Esophagus muscularis mucosa (tissue), 4 donors: ENCODE measurements around the gene FOXN3. TPM values are rescaled to one million over a fixed set of nuclear protein-coding genes. Genes with fewer than 3 reads are reported as not detected.
"Not testable (repeated sequence)": the region's sequence is repeated elsewhere in the genome, so short reads cannot be mapped to it uniquely, and the experiment has no call there.

Source experiments
- DNase-seq: peaks from one replicate; pipeline ENCODE4 v3.0.0-alpha.2; 2017; ENCODE audit errors: extremely low spot score
- H3K27ac ChIP-seq, 4 donors: fragments of 200-600 bp; sonication (generic); replicated peaks in 1 of 4; 1 replicate in 3 of 4; 2 replicates in 1 of 4; pipeline ENCODE4 v1.5.1; 2016 to 2019; ENCODE audit warnings: mild to moderate bottlenecking in 1 of 4
- H3K27me3 ChIP-seq, 4 donors: fragments of 200-600 bp; sonication (generic); one replicate each; pipeline versions ENCODE4 v1.5.1 to v1.6.0; 2016 to 2019
- H3K36me3 ChIP-seq, 4 donors: fragments of 200-600 bp; sonication (generic); one replicate each; pipeline ENCODE4 v1.5.1; 2016 to 2019
- H3K4me1 ChIP-seq, 4 donors: fragments of 200-600 bp; sonication (generic); one replicate each; pipeline ENCODE4 v1.5.1; 2016 to 2019
- H3K4me3 ChIP-seq, 4 donors: fragments of 200-600 bp; sonication (generic); 1 replicate in 2 of 4; 2 replicates in 2 of 4; pipeline ENCODE4 v1.5.1; 2016 to 2019; ENCODE audit warnings: mild to moderate bottlenecking in 4 of 4, moderate library complexity in 1 of 4
- H3K9me3 ChIP-seq, 4 donors: fragments of 200-600 bp; sonication (generic); 1 replicate in 3 of 4; 2 replicates in 1 of 4; pipeline ENCODE4 v1.5.1; 2016 to 2019
- CTCF ChIP-seq, 3 experiments: fragments of 200-600 bp in 2 of 3; fragments of 450-650 bp in 1 of 3; sonication (generic) in 2 of 3; IDR thresholded peaks; one replicate each; pipeline ENCODE4 v1.5.1; 2017 to 2019; ENCODE audit warnings: antibody characterized with exemption in 3 of 3, mild to moderate bottlenecking in 2 of 3, moderate library complexity in 1 of 3
- EP300 ChIP-seq: sonication (generic); formaldehyde crosslinking; IDR thresholded peaks from one replicate; pipeline ENCODE4 v1.6.1; 2017; ENCODE audit warnings: antibody characterized with exemption
- POLR2A ChIP-seq: fragments of 450-650 bp; IDR thresholded peaks from one replicate; pipeline ENCODE4 v1.6.1; 2017; ENCODE audit warnings: antibody characterized with exemption, moderate library complexity, mild to moderate bottlenecking, low read depth
- POLR2AphosphoS5 ChIP-seq, 2 donors: sonication (generic); formaldehyde crosslinking; IDR thresholded peaks; one replicate each; pipeline ENCODE4 v1.6.1; 2017; ENCODE audit warnings: antibody characterized with exemption in 2 of 2
- WGBS: methylation state at CpG from one replicate; pipeline ENCODE4 v1.1.5; 2018; 5-methylcytosine and 5-hydroxymethylcytosine counted together
- intact Hi-C: fragments of 100-400 bp; cut with DNase I; formaldehyde crosslinking; loops from one replicate; pipeline ENCODE4 v1.15.1; 2023
- total RNA-seq, 4 donors: library from RNA; depleted of rRNA; stranded (reverse); fragments of >200 nt; gene quantifications; one replicate each; pipeline versions ENCODE4 v1.1.0 to v1.2.1, GENCODE V29; 2016

Gene FOXN3
- total RNA-seq, 4 donors from 2014 or later, result 114 to 180 (median 145) TPM

- TF ChIP-seq POLR2A, result no peak
- no peak for TF ChIP-seq EP300
- no peak for TF ChIP-seq POLR2AphosphoS5 (IDR thresholded peaks at IDR 0.05)
- TF ChIP-seq CTCF (IDR thresholded peaks at IDR 0.05), result no peak
These were observed 261.5 kb downstream of the FOXN3 start for GRCh38 chr14:89155491-89155890.

GRCh38 chr14:89151693-89152092 lies 265.3 kb downstream of the FOXN3 start:
- intact Hi-C loops, result not testable (repeated sequence)
- WGBS, result 95% methylated on average over 2 of the region's 2 CpGs

More at GRCh38 chr14:89155491-89155890, 261.5 kb downstream of the FOXN3 start:
- Histone ChIP-seq H3K27me3 (no peaks in the 10 kb centered on the region), H3K36me3 (peaks cover 0 to 28% (median 16%) of the 10 kb centered on the region in 4 donors), H3K4me3 (no peak overlapping the region), H3K4me1 (no peaks in the 10 kb centered on the region), H3K27ac (no peak overlapping the region), H3K9me3 (no peaks in the 10 kb centered on the region)
- intact Hi-C loops, result no loop called here
- WGBS, result 91% methylated on average over 5 of the region's 5 CpGs
- no peak for DNase-seq

GRCh38 chr14:89146274-89146673 lies 270.8 kb downstream of the FOXN3 start:
- Histone ChIP-seq H3K27me3 (no peaks in the 10 kb centered on the region), H3K36me3 (no peaks in the 10 kb centered on the region), H3K4me1 (no peaks in the 10 kb centered on the region), H3K4me3 (no peak overlapping the region), H3K27ac (no peak overlapping the region), H3K9me3 (no peaks in the 10 kb centered on the region)
- WGBS, result 78% methylated on average over 7 of the region's 7 CpGs
- DNase-seq, result no peak
- TF ChIP-seq EP300, result no peak
- no peak for TF ChIP-seq POLR2AphosphoS5 (IDR thresholded peaks at IDR 0.05)
- no peak for TF ChIP-seq POLR2A
- no peak for TF ChIP-seq CTCF (IDR thresholded peaks at IDR 0.05)
- intact Hi-C loops, result no loop called here

More at GRCh38 chr14:89151693-89152092, 265.3 kb downstream of the FOXN3 start:
- peaks cover 0 to 14% (median 9%) of the 10 kb centered on the region in 4 donors for H3K36me3 ChIP-seq
- DNase-seq, H3K4me3 ChIP-seq, H3K9me3 ChIP-seq, H3K27me3 ChIP-seq, H3K4me1 ChIP-seq, H3K27ac ChIP-seq: not testable (repeated sequence)

GRCh38 chr14:89144642-89145041 lies 272.4 kb downstream of the FOXN3 start:
- TF ChIP-seq POLR2AphosphoS5 (IDR thresholded peaks at IDR 0.05) (no peak), EP300 (no peak), CTCF (IDR thresholded peaks at IDR 0.05) (no peak), POLR2A (no peak)
- H3K27me3 ChIP-seq, result no peaks in the 10 kb centered on the region
- no peaks in the 10 kb centered on the region for H3K9me3 ChIP-seq
- WGBS, result 92% methylated on average over 5 of the region's 5 CpGs
- H3K4me3 ChIP-seq, result no peak overlapping the region
- H3K27ac ChIP-seq, result no peak overlapping the region
- H3K36me3 ChIP-seq, result no peaks in the 10 kb centered on the region
- intact Hi-C loops, result no loop called here
- H3K4me1 ChIP-seq, result no peaks in the 10 kb centered on the region
- DNase-seq, result no peak

- no peaks in the 10 kb centered on the region for H3K36me3 ChIP-seq
- H3K4me3 ChIP-seq, result no peak overlapping the region
- no peak for DNase-seq
- intact Hi-C loops, result no loop called here
- H3K4me1 ChIP-seq, result no peaks in the 10 kb centered on the region
- H3K9me3 ChIP-seq, result no peaks in the 10 kb centered on the region
- no peaks in the 10 kb centered on the region for H3K27me3 ChIP-seq
- WGBS, result 92% methylated on average over 3 of the region's 3 CpGs
- TF ChIP-seq EP300, result no peak
- TF ChIP-seq POLR2A, result no peak
- no peak for TF ChIP-seq CTCF (IDR thresholded peaks at IDR 0.05)
- no peak for TF ChIP-seq POLR2AphosphoS5 (IDR thresholded peaks at IDR 0.05)
- H3K27ac ChIP-seq, result no peak overlapping the region
These were observed 273.0 kb downstream of the FOXN3 start for GRCh38 chr14:89144066-89144465.
